Measurements from ENCODE around the gene LEMD3.

DNA sequence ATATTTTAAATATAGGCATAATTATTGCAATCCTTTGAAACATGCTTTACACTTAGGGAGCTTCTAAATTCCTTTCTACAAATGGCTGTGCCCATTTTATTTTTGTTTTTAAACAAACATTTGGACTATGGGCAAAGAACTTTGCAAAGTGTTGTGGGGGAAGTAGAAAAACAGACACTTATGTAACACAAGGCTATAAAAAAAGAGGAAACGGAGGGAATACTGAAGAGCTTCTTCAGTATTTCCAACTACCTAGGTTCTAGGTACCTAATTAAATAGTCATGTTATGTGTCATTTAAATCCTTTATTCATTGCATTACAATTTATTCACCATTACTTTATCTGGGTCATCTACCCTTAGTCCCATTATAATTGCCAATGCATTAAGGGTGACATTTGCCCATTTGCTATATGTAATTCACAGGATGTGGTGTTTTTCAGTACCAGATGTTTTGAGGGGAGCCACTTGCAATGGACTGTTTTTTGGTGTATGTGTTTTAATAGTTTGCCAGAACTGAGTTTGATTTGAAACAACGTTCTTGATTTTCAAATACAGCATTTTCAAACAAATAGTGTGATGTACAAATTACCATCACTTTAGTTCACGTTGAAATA lies 107.6 kb downstream of the LEMD3 start:
- TF ChIP-seq, protein P1, sequence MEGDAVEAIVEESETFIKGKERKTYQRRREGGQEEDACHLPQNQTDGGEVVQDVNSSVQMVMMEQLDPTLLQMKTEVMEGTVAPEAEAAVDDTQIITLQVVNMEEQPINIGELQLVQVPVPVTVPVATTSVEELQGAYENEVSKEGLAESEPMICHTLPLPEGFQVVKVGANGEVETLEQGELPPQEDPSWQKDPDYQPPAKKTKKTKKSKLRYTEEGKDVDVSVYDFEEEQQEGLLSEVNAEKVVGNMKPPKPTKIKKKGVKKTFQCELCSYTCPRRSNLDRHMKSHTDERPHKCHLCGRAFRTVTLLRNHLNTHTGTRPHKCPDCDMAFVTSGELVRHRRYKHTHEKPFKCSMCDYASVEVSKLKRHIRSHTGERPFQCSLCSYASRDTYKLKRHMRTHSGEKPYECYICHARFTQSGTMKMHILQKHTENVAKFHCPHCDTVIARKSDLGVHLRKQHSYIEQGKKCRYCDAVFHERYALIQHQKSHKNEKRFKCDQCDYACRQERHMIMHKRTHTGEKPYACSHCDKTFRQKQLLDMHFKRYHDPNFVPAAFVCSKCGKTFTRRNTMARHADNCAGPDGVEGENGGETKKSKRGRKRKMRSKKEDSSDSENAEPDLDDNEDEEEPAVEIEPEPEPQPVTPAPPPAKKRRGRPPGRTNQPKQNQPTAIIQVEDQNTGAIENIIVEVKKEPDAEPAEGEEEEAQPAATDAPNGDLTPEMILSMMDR (IDR thresholded peaks at IDR 0.05): no peak
- TF ChIP-seq POLR2A (IDR thresholded peaks at IDR 0.05): no peak
